DND-41 (cell line): ENCODE measurements around the gene NRP1.

Experiments
- ATAC-seq: fragments of 200-7000 bp; cut with Tn5 transposase; 3 replicates; pipeline ENCODE4 v1.9.1; 2021; ENCODE audit warnings: low read depth; ENCODE audit not compliant: insufficient read depth
- DNase-seq: peaks from one replicate; pipeline ENCODE4 v3.0.0-alpha.2; 2020
- H2AFZ ChIP-seq: 2 replicates; pipeline ENCODE4 v1.6.0; 2012; ENCODE audit warnings: low read depth, low read length
- H3K27ac ChIP-seq: 2 replicates; pipeline ENCODE4 v1.5.1; 2012; ENCODE audit warnings: low read length, inconsistent platforms
- H3K27me3 ChIP-seq: fragments of 200-600 bp; sonication (generic); 2 replicates; pipeline ENCODE4 v1.6.0; 2012; ENCODE audit warnings: low read length, mild to moderate bottlenecking, inconsistent platforms; ENCODE audit not compliant: insufficient read depth, poor library complexity
- H3K36me3 ChIP-seq: 2 replicates; pipeline ENCODE4 v1.5.1; 2012; ENCODE audit warnings: low read length, inconsistent platforms; ENCODE audit not compliant: insufficient read depth
- H3K4me1 ChIP-seq: 2 replicates; pipeline ENCODE4 v1.5.1; 2012; ENCODE audit warnings: mild to moderate bottlenecking, low read length; ENCODE audit not compliant: insufficient read depth
- H3K4me2 ChIP-seq: 2 replicates; pipeline ENCODE4 v1.6.0; 2012; ENCODE audit warnings: mild to moderate bottlenecking, moderate library complexity, low read length, inconsistent platforms; ENCODE audit not compliant: insufficient read depth
- H3K4me3 ChIP-seq, 2 experiments: fragments of 200-600 bp in 1 of 2; shearing (Covaris generic) in 1 of 2; 2 replicates each; pipeline ENCODE4 v1.5.1; 2012 to 2016; ENCODE audit warnings: inconsistent platforms in 2 of 2, low read length in 2 of 2, mild to moderate bottlenecking in 2 of 2, low read depth in 1 of 2, moderate library complexity in 1 of 2
- H3K79me2 ChIP-seq: 2 replicates; pipeline ENCODE4 v1.6.0; 2012; ENCODE audit warnings: low read length, inconsistent platforms; ENCODE audit not compliant: insufficient read depth
- H3K9ac ChIP-seq: 2 replicates; pipeline ENCODE4 v1.6.0; 2012; ENCODE audit warnings: low read depth, mild to moderate bottlenecking, inconsistent platforms, low read length, moderate library complexity
- H3K9me3 ChIP-seq: 2 replicates; pipeline ENCODE4 v1.5.1; 2012; ENCODE audit warnings: low read length, moderate library complexity, mild to moderate bottlenecking, inconsistent platforms; ENCODE audit not compliant: insufficient read depth, severe bottlenecking
- H4K20me1 ChIP-seq: 2 replicates; pipeline ENCODE4 v1.6.0; 2012; ENCODE audit warnings: low read length; ENCODE audit not compliant: insufficient read depth
- EZH2 ChIP-seq: IDR thresholded peaks from 3 replicates; pipeline ENCODE4 v1.6.1; 2012; ENCODE audit warnings: borderline replicate concordance, low read depth, mild to moderate bottlenecking, moderate library complexity, low read length, inconsistent platforms; ENCODE audit not compliant: severe bottlenecking
- TF ChIP-seq, protein P1 (sequence below): IDR thresholded peaks from 2 replicates; pipeline ENCODE4 v1.5.1; 2012; ENCODE audit warnings: borderline replicate concordance, low read length, moderate library complexity, mild to moderate bottlenecking; ENCODE audit not compliant: poor library complexity, severe bottlenecking; ENCODE audit errors: extremely low read depth

The NRP1 gene

DNA sequence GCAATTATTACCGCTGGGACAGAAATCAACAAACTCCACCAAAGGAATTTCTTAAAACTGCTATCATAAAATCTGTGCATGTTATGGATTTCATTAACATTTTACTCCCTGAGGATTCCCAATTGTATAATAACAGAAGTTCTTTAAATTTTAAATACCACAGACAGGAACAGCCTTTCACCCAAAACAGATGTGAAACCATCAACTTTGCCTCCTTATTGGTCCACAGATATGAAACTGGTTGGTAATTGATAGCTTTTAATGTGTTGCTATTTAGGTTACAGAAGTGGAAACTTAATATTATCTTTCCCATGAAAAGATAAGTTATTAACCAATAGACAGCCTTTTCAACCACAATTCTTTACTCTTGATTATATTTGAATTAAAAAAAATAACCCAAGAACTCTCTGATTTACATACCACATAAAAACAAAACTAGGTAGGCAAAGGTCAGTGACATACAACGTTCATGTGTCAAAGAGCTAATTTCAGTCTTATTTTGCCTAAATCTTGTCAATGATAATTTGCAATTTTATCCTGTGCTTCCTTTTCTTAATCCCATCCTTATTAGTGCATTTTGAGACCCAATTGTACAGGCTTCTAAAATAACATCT, 90.0 kb downstream of the NRP1 start:
- H3K27ac ChIP-seq = no peak overlapping the region
- H4K20me1 ChIP-seq = no peaks in the 10 kb centered on the region
- ATAC-seq (no peak), DNase-seq (no peak)
- no peak overlapping the region for H3K4me2 ChIP-seq
- no peak for TF ChIP-seq EZH2
- TF ChIP-seq, protein P1, sequence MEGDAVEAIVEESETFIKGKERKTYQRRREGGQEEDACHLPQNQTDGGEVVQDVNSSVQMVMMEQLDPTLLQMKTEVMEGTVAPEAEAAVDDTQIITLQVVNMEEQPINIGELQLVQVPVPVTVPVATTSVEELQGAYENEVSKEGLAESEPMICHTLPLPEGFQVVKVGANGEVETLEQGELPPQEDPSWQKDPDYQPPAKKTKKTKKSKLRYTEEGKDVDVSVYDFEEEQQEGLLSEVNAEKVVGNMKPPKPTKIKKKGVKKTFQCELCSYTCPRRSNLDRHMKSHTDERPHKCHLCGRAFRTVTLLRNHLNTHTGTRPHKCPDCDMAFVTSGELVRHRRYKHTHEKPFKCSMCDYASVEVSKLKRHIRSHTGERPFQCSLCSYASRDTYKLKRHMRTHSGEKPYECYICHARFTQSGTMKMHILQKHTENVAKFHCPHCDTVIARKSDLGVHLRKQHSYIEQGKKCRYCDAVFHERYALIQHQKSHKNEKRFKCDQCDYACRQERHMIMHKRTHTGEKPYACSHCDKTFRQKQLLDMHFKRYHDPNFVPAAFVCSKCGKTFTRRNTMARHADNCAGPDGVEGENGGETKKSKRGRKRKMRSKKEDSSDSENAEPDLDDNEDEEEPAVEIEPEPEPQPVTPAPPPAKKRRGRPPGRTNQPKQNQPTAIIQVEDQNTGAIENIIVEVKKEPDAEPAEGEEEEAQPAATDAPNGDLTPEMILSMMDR = no peak
- H3K79me2 ChIP-seq = no peaks in the 10 kb centered on the region
- no peaks in the 10 kb centered on the region for H3K9me3 ChIP-seq
- no peak overlapping the region for H2AFZ ChIP-seq
- no peaks in the 10 kb centered on the region for H3K27me3 ChIP-seq
- H3K4me1 ChIP-seq = peaks cover 22% of the 10 kb centered on the region
- H3K9ac ChIP-seq = no peak overlapping the region
- H3K36me3 ChIP-seq = no peaks in the 10 kb centered on the region
- H3K4me3 ChIP-seq = no peak overlapping the region

DNA sequence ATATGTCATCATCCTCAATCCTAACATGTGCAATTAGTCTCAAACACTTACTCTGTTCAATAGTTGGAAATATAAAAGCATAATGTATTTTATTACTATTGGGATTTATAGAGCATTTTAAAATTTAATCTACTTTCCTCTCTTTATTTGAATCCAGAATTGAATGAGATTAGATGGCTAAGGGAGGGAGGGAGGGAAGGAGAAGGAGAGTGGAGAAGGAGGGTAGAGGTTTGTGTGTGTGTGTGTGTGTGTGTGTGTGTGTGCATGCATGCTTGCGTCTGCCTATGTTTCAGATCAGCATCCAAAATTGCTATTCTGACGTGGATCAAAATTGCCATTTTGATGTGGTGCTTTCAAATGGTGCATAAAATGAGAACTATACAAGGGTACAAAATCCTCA, 90.8 kb downstream of the NRP1 start:
- H3K4me2 ChIP-seq = no peak overlapping the region
- no peak for DNase-seq
- no peaks in the 10 kb centered on the region for H3K79me2 ChIP-seq
- peaks cover 15% of the 10 kb centered on the region for H3K4me1 ChIP-seq
- no peaks in the 10 kb centered on the region for H3K9me3 ChIP-seq
- H3K27ac ChIP-seq = no peak overlapping the region
- no peak overlapping the region for H2AFZ ChIP-seq
- no peak overlapping the region for H3K4me3 ChIP-seq
- H3K36me3 ChIP-seq = no peaks in the 10 kb centered on the region
- no peaks in the 10 kb centered on the region for H3K27me3 ChIP-seq
- ATAC-seq = no peak
- H4K20me1 ChIP-seq = no peaks in the 10 kb centered on the region
- H3K9ac ChIP-seq = no peak overlapping the region
- TF ChIP-seq EZH2 = no peak
- TF ChIP-seq, protein P1 = no peak

DNA sequence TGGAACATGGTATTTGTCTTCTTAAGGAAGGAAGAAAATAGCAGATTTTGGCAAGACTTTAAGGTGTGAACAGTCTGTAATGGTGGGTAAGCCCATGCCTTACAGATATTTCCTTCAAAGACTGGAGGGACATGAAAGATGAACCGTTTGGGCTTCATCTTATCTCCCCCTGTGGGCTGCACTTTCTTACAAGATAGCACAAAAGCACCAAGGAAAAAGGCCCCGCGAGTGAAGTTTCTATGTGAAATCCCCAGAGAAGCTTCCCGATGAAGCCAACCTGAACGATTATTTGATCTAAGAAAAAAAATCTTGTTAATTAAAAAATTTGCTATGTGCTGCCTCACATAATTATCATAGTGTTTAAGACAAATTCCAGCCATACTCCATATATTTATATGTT, 91.5 kb downstream of the NRP1 start:
- ATAC-seq = no peak
- H3K4me1 ChIP-seq = peaks cover 7% of the 10 kb centered on the region

More for the DNA sequence above, 91.5 kb downstream of the NRP1 start:
- Histone ChIP-seq H3K79me2 (no peaks in the 10 kb centered on the region), H4K20me1 (no peaks in the 10 kb centered on the region), H3K36me3 (no peaks in the 10 kb centered on the region), H2AFZ (no peak overlapping the region), H3K27ac (no peak overlapping the region), H3K9me3 (no peaks in the 10 kb centered on the region), H3K4me3 (no peak overlapping the region), H3K4me2 (no peak overlapping the region), H3K9ac (no peak overlapping the region), H3K27me3 (no peaks in the 10 kb centered on the region)
- TF ChIP-seq, protein P1 = no peak
- no peak for TF ChIP-seq EZH2
- no peak for DNase-seq
